HCT116 (cell line): ENCODE measurements around the gene GALK2. TPM values are rescaled to one million over a fixed set of nuclear protein-coding genes. Genes with fewer than 3 reads are reported as not detected.

Experiments
- ATAC-seq: fragments of 200-7000 bp; cut with Tn5 transposase; 2 replicates; pipeline ENCODE4 v1.9.1; 2020; ENCODE audit warnings: mild to moderate bottlenecking, moderate library complexity
- BruUV-seq: library from RNA; stranded (reverse); fragments of 400-500 nt; replicated peaks from 2 replicates; lab custom pipeline; 2021; lab: Mats Ljungman, UMichigan
- CTCF ChIA-PET: fragments of 300-600 bp; sonication (Branson Sonifier 250); formaldehyde crosslinking; loops from one replicate; lab custom pipeline; 2021; ENCODE audit warnings: antibody characterized with exemption; lab: Charles Lee
- POLR2A ChIA-PET: fragments of 300-600, 350-600 bp; sonication (Branson Sonifier 250); formaldehyde crosslinking; loops from one replicate; lab custom pipeline; 2021; ENCODE audit warnings: antibody characterized with exemption; lab: Charles Lee
- RAD21 ChIA-PET, 2 experiments: fragments of 300-600 bp; sonication (Branson Sonifier 250); formaldehyde crosslinking; loops; one replicate each; lab custom pipeline; 2023; ENCODE audit warnings: low total read pairs in 2 of 2; ENCODE audit not compliant: uncharacterized antibody in 2 of 2, unreplicated experiment in 2 of 2, low non-redundant PET in 1 of 2; lab: Charles Lee
- DNase-seq: peaks from one replicate; pipeline ENCODE4 v3.0.0-alpha.2; 2010; ENCODE audit warnings: low read depth, low spot score
- H2AFZ ChIP-seq: fragments of 200-600 bp; shearing (Covaris generic), sonication (generic); 2 replicates; pipeline ENCODE4 v1.6.1; 2017; ENCODE audit warnings: low read depth, mixed run types, mixed read lengths, antibody characterized with exemption, low read length; ENCODE audit not compliant: poor library complexity, severe bottlenecking
- H3K27ac ChIP-seq: 2 replicates; pipeline ENCODE4 v1.5.1; 2012; ENCODE audit warnings: low read depth, low read length
- H3K27me3 ChIP-seq: fragments of 200-600 bp; sonication (generic); 2 replicates; pipeline ENCODE4 v1.6.1; 2016; ENCODE audit warnings: mixed run types, low read length, mixed read lengths; ENCODE audit not compliant: insufficient read depth
- H3K36me3 ChIP-seq, 2 experiments: fragments of 200-500 bp in 1 of 2; fragments of 200-600 bp in 1 of 2; sonication (Bioruptor generic) in 1 of 2; sonication (generic) in 1 of 2; 2 replicates each; pipeline versions ENCODE4 v1.5.1 to v1.6.1; 2014 to 2016; ENCODE audit warnings: low read length in 2 of 2, inconsistent platforms in 1 of 2, mixed read lengths in 1 of 2, mixed run types in 1 of 2; ENCODE audit not compliant: insufficient read depth in 2 of 2, control insufficient read depth in 1 of 2
- H3K4me1 ChIP-seq, 2 experiments: fragments of 200-600 bp in 1 of 2; sonication (generic) in 1 of 2; 2 replicates each; pipeline versions ENCODE4 v1.5.1 to v1.6.1; 2012 to 2017; ENCODE audit warnings: low read length in 2 of 2, inconsistent platforms in 1 of 2, mild to moderate bottlenecking in 1 of 2, mixed read lengths in 1 of 2, mixed run types in 1 of 2, moderate library complexity in 1 of 2; ENCODE audit not compliant: insufficient read depth in 2 of 2, control insufficient read depth in 1 of 2
- H3K4me2 ChIP-seq: fragments of 200-600 bp; sonication (generic); 2 replicates; pipeline ENCODE4 v1.6.1; 2017; ENCODE audit warnings: mixed run types, low read length, mixed read lengths
- H3K4me3 ChIP-seq, 2 experiments: fragments of 200-600 bp in 1 of 2; sonication (generic) in 1 of 2; replicated peaks in 1 of 2; 2 replicates each; pipeline ENCODE4 v1.5.1; 2011 to 2016; ENCODE audit warnings: low read length in 2 of 2, control low read depth in 1 of 2, low read depth in 1 of 2, mild to moderate bottlenecking in 1 of 2, mixed read lengths in 1 of 2, mixed run types in 1 of 2
- H3K79me2 ChIP-seq: fragments of 200-600 bp; sonication (generic); 2 replicates; pipeline ENCODE4 v1.6.1; 2017; ENCODE audit warnings: mild to moderate bottlenecking, mixed run types, low read length, moderate library complexity, mixed read lengths; ENCODE audit not compliant: insufficient read depth
- H3K9ac ChIP-seq: fragments of 200-600 bp; sonication (generic); 2 replicates; pipeline ENCODE4 v1.6.1; 2016; ENCODE audit warnings: low read length, mixed read lengths
- H3K9me2 ChIP-seq: fragments of 200-600 bp; sonication (generic), shearing (Covaris generic); 2 replicates; pipeline ENCODE4 v1.6.1; 2017; ENCODE audit warnings: mixed run types, mild to moderate bottlenecking, moderate library complexity; ENCODE audit not compliant: insufficient read depth
- H3K9me3 ChIP-seq, 2 experiments: fragments of 200-500 bp in 1 of 2; fragments of 200-600 bp in 1 of 2; sonication (Bioruptor generic) in 1 of 2; sonication (generic) in 1 of 2; 2 replicates each; pipeline ENCODE4 v1.6.1; 2014 to 2017; ENCODE audit warnings: low read length in 2 of 2, mixed read lengths in 2 of 2, inconsistent platforms in 1 of 2, low read depth in 1 of 2, mild to moderate bottlenecking in 1 of 2, mixed run types in 1 of 2, moderate library complexity in 1 of 2; ENCODE audit not compliant: control insufficient read depth in 1 of 2, insufficient read depth in 1 of 2
- H4K20me1 ChIP-seq: fragments of 200-600 bp; sonication (generic), shearing (Covaris generic); 2 replicates; pipeline ENCODE4 v1.6.1; 2017; ENCODE audit warnings: mixed run types, mild to moderate bottlenecking, moderate library complexity; ENCODE audit not compliant: insufficient read depth
- CEBPB ChIP-seq: IDR thresholded peaks from 2 replicates; pipeline ENCODE4 v1.6.1; 2012; ENCODE audit warnings: low read depth
- ELF1 ChIP-seq: IDR thresholded peaks from 2 replicates; pipeline ENCODE4 v1.6.1; 2012; ENCODE audit warnings: low read depth, borderline replicate concordance
- POLR2A ChIP-seq: IDR thresholded peaks from 2 replicates; pipeline ENCODE4 v1.7.0; 2011; ENCODE audit warnings: borderline replicate concordance; ENCODE audit not compliant: insufficient read depth, insufficient read length; ENCODE audit errors: extremely low read depth
- SP1 ChIP-seq: IDR thresholded peaks from 2 replicates; pipeline ENCODE4 v1.6.1; 2012; ENCODE audit warnings: low read depth
- TCF7L2 ChIP-seq: IDR thresholded peaks from 2 replicates; pipeline ENCODE4 v1.7.0; 2011; ENCODE audit warnings: borderline replicate concordance, inconsistent platforms; ENCODE audit not compliant: insufficient read depth, insufficient read length; ENCODE audit errors: extremely low read depth
- intact Hi-C: fragments of 100-400 bp; cut with micrococcal nuclease; formaldehyde crosslinking; loops from 2 replicates; pipeline ENCODE4 v1.10.0; 2022
- total RNA-seq: library from RNA; stranded (reverse); gene quantifications from one replicate; pipeline ENCODE4 v1.2.1, GENCODE V29; 2021; ENCODE audit not compliant: unreplicated experiment
- TF ChIP-seq, protein P1 (sequence below): IDR thresholded peaks from 2 replicates; pipeline ENCODE4 v1.6.1; 2012
- TF ChIP-seq, protein P2 (sequence below): IDR thresholded peaks from 2 replicates; pipeline ENCODE4 v1.6.1; 2012
- TF ChIP-seq, protein P3 (sequence below): IDR thresholded peaks from 2 replicates; pipeline ENCODE4 v1.6.1; 2012; ENCODE audit warnings: low read depth

Gene GALK2
- total RNA-seq, 1 experiment from 2014 or later, result 18.7 TPM

- DNase-seq (no peak), ATAC-seq (no peak)
- Histone ChIP-seq H3K9me3 (no peaks in the 10 kb centered on the region), H3K79me2 (peaks cover 100% of the 10 kb centered on the region), H3K27me3 (no peaks in the 10 kb centered on the region), H3K36me3 (peaks cover 1 to 9% of the 10 kb centered on the region in 2 experiments; a peak in 3 of 4 replicates), H3K4me1 (peaks cover 4 to 11% of the 10 kb centered on the region in 2 experiments; a peak in 3 of 4 replicates), H3K9me2 (no peaks in the 10 kb centered on the region), H4K20me1 (peaks cover 52% of the 10 kb centered on the region; the same call in 1 of the 2 replicates), H2AFZ (no peak overlapping the region), H3K27ac (no peak overlapping the region), H3K4me3 (no peak overlapping the region), H3K4me2 (no peak overlapping the region), H3K9ac (no peak overlapping the region)
- BruUV-seq, result no TSS peak
- RAD21 ChIA-PET, result no interaction called here
- POLR2A ChIA-PET, result no interaction called here
- CTCF ChIA-PET, result interaction anchor here (0.9 to 3.9 kb wide), 2 partner anchors 172 to 286 kb away, joined by 3 to 26 read pairs; no protein-coding TSS in a partner anchor
- intact Hi-C loops, result loop anchor here (5.0 kb wide), 1 partner anchor 791 kb away; no protein-coding TSS in a partner anchor
- TF ChIP-seq POLR2A, result no peak
- TF ChIP-seq, protein P1, sequence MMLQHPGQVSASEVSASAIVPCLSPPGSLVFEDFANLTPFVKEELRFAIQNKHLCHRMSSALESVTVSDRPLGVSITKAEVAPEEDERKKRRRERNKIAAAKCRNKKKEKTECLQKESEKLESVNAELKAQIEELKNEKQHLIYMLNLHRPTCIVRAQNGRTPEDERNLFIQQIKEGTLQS, result no peak
- no peak for TF ChIP-seq ELF1
- no peak for TF ChIP-seq SP1
- TF ChIP-seq, protein P2, sequence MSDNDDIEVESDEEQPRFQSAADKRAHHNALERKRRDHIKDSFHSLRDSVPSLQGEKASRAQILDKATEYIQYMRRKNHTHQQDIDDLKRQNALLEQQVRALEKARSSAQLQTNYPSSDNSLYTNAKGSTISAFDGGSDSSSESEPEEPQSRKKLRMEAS, result no peak
- no peak for TF ChIP-seq TCF7L2
- TF ChIP-seq CEBPB, result no peak
- TF ChIP-seq, protein P3, sequence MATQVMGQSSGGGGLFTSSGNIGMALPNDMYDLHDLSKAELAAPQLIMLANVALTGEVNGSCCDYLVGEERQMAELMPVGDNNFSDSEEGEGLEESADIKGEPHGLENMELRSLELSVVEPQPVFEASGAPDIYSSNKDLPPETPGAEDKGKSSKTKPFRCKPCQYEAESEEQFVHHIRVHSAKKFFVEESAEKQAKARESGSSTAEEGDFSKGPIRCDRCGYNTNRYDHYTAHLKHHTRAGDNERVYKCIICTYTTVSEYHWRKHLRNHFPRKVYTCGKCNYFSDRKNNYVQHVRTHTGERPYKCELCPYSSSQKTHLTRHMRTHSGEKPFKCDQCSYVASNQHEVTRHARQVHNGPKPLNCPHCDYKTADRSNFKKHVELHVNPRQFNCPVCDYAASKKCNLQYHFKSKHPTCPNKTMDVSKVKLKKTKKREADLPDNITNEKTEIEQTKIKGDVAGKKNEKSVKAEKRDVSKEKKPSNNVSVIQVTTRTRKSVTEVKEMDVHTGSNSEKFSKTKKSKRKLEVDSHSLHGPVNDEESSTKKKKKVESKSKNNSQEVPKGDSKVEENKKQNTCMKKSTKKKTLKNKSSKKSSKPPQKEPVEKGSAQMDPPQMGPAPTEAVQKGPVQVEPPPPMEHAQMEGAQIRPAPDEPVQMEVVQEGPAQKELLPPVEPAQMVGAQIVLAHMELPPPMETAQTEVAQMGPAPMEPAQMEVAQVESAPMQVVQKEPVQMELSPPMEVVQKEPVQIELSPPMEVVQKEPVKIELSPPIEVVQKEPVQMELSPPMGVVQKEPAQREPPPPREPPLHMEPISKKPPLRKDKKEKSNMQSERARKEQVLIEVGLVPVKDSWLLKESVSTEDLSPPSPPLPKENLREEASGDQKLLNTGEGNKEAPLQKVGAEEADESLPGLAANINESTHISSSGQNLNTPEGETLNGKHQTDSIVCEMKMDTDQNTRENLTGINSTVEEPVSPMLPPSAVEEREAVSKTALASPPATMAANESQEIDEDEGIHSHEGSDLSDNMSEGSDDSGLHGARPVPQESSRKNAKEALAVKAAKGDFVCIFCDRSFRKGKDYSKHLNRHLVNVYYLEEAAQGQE, result no peak
Measured at GRCh38 chr15:49148298-49148697, 21.7 kb upstream of the GALK2 start.
